Astrocyte of the hippocampus (primary cell): ENCODE results near the gene CREB5.

Source experiments
- DNase-seq: peaks from one replicate; pipeline ENCODE4 v3.0.0; 2011; ENCODE audit warnings: low read depth, low spot score

Gene CREB5

DNA sequence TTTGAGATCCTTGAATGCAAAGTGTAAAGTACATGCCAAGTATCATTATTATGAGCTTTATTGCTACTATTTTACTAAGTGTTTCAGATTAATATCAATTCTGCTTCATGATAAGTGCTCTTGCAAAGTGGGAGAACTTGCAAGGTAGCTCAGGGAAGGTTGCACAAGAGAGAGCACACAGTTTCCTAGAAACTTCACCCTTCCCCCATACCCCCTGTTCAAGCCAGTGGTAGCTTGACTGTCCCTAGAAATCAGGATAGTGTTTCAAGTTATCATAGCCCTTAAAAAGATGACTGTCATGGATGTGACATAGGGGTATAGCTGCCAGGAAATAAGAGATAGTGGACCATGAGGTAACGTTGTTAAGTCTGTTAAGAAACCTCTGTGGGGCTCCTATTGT is 294.3 kb downstream of the CREB5 start:
- no peak for DNase-seq

- no peak for DNase-seq
Measured at GRCh38 chr7:28707291-28707690, 295.0 kb downstream of the CREB5 start.

GRCh38 chr7:28708033-28708951 is 296.0 kb downstream of the CREB5 start:
- peak; percentile 87 for DNase-seq

DNA sequence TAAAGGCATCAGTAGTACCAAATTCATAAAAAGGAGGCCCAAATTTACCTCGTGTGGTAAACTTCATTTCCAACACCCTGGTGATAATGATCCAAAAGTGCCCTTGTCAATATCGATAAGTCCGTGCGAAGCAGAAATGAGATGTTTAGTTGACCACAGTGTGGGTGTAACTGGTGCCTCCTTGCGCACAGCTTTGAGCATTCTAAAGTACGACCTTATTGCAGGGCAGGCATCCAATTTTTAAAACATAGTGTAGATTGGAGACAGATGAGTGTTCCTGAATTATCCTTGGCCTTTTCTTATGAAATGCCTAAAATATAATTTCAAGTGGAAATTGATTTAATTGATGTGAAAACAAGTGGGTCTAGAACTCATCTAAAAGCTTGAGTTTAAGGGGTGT is 297.4 kb downstream of the CREB5 start:
- no peak for DNase-seq

DNA sequence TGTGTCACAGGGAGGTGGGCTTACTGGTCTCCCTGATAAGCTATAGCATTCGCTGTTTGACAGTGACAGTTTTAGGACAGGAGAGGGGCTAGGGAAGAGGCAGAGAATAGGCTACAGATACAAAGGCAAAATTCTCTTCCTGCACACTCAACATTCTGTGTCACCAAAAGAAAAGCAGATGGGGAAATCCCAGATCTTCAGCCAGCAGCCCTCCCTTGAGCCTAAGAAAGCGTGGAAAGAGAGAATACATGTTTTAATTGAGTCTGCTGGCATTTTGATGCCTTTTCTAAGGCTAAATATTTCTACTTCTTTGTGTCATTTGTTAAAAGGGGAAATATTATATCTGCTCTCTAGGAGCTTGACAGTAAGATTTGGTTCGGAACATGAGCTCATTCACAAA is 298.8 kb downstream of the CREB5 start:
- no peak for DNase-seq

GRCh38 chr7:28714459-28715120 is 302.3 kb downstream of the CREB5 start:
- DNase-seq = no peak

- DNase-seq = no peak
Measured at GRCh38 chr7:28717445-28718054, 305.2 kb downstream of the CREB5 start.

DNA sequence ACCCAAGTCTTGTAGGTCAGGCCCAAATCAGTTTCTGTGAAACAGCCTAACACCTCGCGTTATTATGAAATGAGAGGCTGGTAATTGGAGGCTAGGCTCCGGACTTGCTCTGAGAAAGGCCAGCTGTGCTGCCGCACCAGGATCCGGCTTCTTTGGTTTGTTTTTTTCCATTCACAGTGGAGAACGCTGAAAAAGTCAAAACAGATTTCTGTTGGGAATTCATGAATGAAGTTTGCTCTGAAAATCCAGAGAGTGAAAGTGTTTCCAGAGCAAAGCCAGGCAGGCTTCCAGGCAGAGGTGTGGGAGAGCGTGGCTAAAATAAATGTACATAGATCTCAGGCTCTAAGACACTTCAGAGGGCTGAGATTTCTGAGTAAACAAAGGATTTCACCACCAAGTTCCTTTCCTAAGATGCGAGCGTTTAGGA is 305.8 kb downstream of the CREB5 start:
- no peak for DNase-seq

DNA sequence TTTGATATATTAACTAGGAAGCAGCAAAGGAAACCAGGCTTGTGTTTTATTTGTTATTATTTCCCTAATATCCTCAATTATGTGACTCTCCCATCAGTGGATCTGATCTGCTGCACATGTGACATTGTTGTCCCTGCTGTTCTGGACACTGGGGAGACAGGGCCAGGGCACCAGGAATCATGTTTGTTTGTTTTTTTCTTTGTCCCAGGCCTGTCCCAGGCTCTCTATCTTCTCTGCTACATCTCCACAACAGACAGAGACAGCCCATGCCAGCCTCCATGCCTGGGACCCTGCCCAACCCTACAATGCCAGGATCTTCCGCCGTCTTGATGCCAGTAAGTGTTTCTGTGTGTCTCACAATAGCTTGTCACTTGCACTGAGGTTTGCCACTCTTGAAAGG is 306.2 kb downstream of the CREB5 start:
- DNase-seq = no peak

GRCh38 chr7:28722684-28723083 is 310.4 kb downstream of the CREB5 start:
- no peak for DNase-seq

DNA sequence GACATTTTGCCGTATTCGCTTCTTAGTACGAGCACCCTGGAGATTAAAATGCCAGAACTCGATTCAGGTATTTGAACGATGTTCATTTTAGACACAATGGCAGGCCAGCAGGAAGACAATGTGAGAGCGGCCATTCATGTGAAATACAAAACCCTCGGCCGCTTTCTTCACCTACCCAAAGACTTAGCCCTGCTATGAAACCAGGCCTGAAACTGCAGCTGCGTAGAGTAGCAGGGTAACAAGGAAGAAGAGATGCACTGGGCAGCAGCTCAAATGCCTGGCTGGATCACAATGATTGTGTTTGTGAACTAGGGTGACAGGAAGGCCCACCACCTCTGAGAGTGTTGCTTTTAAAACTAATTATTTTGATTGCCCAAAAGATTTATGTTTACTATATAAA is 311.0 kb downstream of the CREB5 start:
- no peak for DNase-seq

GRCh38 chr7:28724563-28724962 is 312.2 kb downstream of the CREB5 start:
- DNase-seq = no peak

DNA sequence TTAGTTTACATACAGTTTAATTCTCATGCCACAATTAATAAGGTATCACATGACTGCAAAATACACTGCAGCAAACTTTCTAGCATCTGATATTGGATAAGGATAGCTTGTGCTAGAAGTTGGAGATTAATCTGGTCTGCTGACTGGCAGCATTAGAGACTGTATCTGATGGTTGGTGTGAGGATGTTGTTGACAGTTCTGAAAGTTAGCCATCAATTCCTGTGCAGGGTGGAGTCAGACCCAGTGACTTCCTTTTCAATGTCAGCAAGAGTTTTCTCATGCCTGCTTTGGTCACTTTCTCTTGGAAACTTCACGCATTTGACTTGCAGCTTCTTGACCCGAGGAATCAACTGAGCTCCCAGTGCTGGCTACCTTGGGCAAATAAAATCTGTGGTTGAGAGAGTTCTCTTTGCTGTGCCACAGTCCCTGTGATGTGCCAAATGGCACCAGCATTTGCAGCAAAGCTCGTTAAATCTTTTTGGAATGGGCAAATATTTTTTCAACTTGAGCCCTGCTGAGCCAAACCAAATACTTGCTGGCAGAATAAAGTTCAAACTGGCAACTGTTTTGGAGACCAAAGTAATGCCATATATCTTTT is 312.8 kb downstream of the CREB5 start:
- peak; percentile 41 for DNase-seq

GRCh38 chr7:28725911-28726310 is 313.6 kb downstream of the CREB5 start:
- peak; percentile 29 for DNase-seq

GRCh38 chr7:28726555-28726954 is 314.2 kb downstream of the CREB5 start:
- DNase-seq = no peak

DNA sequence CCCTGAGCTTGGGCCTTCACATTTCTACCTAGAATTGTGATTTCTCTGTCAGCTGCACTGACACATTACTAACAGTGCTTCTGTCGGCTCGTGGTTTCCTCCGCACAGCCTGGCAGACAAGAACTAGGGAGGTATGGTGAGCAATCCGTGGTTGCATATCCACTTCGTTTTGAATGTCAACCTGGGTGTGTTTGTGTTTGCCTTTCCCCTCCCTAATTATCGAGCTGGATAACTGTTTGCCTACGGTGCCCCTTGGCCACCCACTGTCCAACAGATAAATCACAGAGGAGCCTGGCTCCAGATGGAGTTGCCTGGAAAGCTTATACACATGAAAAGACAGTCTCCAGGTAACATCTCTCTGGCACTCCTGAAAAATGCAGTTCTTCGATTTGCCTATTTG is 317.0 kb downstream of the CREB5 start:
- DNase-seq = peak; percentile 64

DNA sequence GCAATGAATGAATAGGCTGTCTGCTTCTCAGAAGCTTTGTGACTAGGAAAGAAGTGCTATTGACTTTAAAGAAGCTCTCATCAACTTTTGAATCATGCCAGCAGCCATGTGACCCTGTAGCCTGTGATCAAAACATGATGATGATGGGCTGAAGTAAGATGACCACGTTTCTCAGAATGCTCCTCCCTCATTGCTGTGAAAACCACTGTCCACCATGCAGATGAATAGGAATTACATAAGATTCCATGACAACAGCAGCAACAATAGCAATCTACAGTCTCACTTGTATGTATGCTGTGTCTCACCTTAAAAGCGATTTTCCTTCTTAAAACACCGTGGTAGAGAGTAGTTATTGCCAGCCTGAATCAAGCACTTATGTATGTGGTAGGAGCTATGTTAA is 317.4 kb downstream of the CREB5 start:
- DNase-seq = peak; percentile 36

GRCh38 chr7:28731092-28731658 is 318.9 kb downstream of the CREB5 start:
- no peak for DNase-seq

DNA sequence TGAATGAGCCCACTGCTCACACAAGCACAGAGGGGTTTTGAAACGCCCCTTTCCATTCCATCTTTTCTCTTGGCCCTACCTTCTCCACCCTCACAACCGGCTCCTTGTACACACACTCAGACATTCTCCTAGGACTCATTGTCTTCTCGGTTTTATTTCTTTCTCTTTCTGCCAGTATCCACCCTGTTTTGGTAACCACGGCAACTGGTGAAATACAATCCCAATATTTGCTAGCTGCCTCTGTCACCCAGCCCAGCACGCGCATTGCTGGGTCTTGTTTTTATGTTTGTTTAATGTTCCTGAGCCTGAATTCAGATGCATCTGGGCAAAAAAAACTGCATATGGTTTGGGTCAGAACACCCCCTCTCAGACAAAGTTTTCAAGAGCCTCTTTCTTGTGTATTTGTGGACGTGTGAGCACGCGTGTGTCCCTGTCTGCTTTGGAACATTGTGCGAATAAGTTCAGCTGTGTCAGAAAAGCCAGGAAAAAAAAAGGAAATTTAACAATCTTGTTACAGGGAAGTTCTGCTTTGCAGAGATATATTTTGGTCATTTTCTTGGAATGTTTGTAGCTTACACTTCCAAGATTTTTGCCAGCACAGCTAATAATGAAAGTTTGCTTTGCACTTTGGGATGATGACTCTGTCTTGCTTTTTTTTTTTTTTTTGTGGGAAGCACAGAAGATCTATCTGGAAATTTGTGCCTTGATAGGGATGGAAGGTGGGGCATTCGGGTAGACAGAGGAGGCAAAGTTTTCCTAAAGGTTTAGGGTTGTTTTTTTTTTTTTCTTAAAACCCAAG is 320.0 kb downstream of the CREB5 start:
- peak; percentile 81 for DNase-seq

GRCh38 chr7:28733035-28733434 is 320.7 kb downstream of the CREB5 start:
- DNase-seq = no peak

- no peak for DNase-seq
Measured at GRCh38 chr7:28738412-28738811, 326.1 kb downstream of the CREB5 start.
